ENCODE results near the gene CCNK. TPM values are rescaled to one million over a fixed set of nuclear protein-coding genes. Genes with fewer than 3 reads are reported as not detected.

The CCNK gene
- total RNA-seq, 1 donor = 28.6 TPM

GRCh38 chr14:99538733-99539132 is 57.5 kb downstream of the CCNK start:
- H2AFZ ChIP-seq (ENCODE audit: low read length) = no peak overlapping the region

GRCh38 chr14:99539491-99539890 is 58.3 kb downstream of the CCNK start:
- H3K4me3 ChIP-seq (ENCODE audit: insufficient read depth, low read length) = no peak overlapping the region
- DNase-seq (ENCODE audit: insufficient read length, low spot score, missing footprints) = no peak
- H3K4me1 ChIP-seq (ENCODE audit: insufficient read depth, low read length) = peaks cover 35% of the 10 kb centered on the region
- peaks cover 14% of the 10 kb centered on the region for H4K20me1 ChIP-seq (ENCODE audit: insufficient read depth, low read length)
- H2AFZ ChIP-seq (ENCODE audit: low read length) = no peak overlapping the region
- no peaks in the 10 kb centered on the region for H3K9me3 ChIP-seq (ENCODE audit: low read depth, low read length)
- H3K36me3 ChIP-seq (ENCODE audit: insufficient read depth, low read length) = no peaks in the 10 kb centered on the region
- no peak overlapping the region for H3K27ac ChIP-seq (ENCODE audit: low read depth, low read length)
- no peak for TF ChIP-seq CTCF (IDR thresholded peaks at IDR 0.05; ENCODE audit: extremely low read depth, low read depth, low read length)
- no peaks in the 10 kb centered on the region for H3K27me3 ChIP-seq (ENCODE audit: insufficient read depth, low read length)
- peaks cover 7% of the 10 kb centered on the region for H3K79me2 ChIP-seq (ENCODE audit: insufficient read depth, low read length)
- no peak overlapping the region for H3K4me2 ChIP-seq (ENCODE audit: insufficient read depth, low read length)

More at GRCh38 chr14:99538733-99539132, 57.5 kb downstream of the CCNK start:
- Histone ChIP-seq H4K20me1 (ENCODE audit: insufficient read depth, low read length) (peaks cover 12% of the 10 kb centered on the region), H3K27ac (ENCODE audit: low read depth, low read length) (peak overlapping the region; percentile 20), H3K4me3 (ENCODE audit: insufficient read depth, low read length) (no peak overlapping the region), H3K36me3 (ENCODE audit: insufficient read depth, low read length) (no peaks in the 10 kb centered on the region), H3K4me2 (ENCODE audit: insufficient read depth, low read length) (peak overlapping the region; percentile 41), H3K9me3 (ENCODE audit: low read depth, low read length) (no peaks in the 10 kb centered on the region), H3K4me1 (ENCODE audit: insufficient read depth, low read length) (peaks cover 37% of the 10 kb centered on the region), H3K79me2 (ENCODE audit: insufficient read depth, low read length) (peaks cover 7% of the 10 kb centered on the region), H3K27me3 (ENCODE audit: insufficient read depth, low read length) (no peaks in the 10 kb centered on the region)
- TF ChIP-seq CTCF (IDR thresholded peaks at IDR 0.05; ENCODE audit: extremely low read depth, low read depth, low read length) = no peak
- no peak for DNase-seq (ENCODE audit: insufficient read length, low spot score, missing footprints)

GRCh38 chr14:99540196-99541032 is 59.2 kb downstream of the CCNK start:
- Histone ChIP-seq H3K27me3 (ENCODE audit: insufficient read depth, low read length) (no peaks in the 10 kb centered on the region), H3K4me1 (ENCODE audit: insufficient read depth, low read length) (peaks cover 26% of the 10 kb centered on the region), H4K20me1 (ENCODE audit: insufficient read depth, low read length) (peaks cover 17% of the 10 kb centered on the region), H3K4me2 (ENCODE audit: insufficient read depth, low read length) (no peak overlapping the region), H3K79me2 (ENCODE audit: insufficient read depth, low read length) (peaks cover 7% of the 10 kb centered on the region), H3K27ac (ENCODE audit: low read depth, low read length) (no peak overlapping the region), H3K36me3 (ENCODE audit: insufficient read depth, low read length) (no peaks in the 10 kb centered on the region), H3K4me3 (ENCODE audit: insufficient read depth, low read length) (no peak overlapping the region), H3K9me3 (ENCODE audit: low read depth, low read length) (no peaks in the 10 kb centered on the region), H2AFZ (ENCODE audit: low read length) (no peak overlapping the region)
- DNase-seq (ENCODE audit: insufficient read length, low spot score, missing footprints) = peak; percentile 59
- no peak for TF ChIP-seq CTCF (IDR thresholded peaks at IDR 0.05; ENCODE audit: extremely low read depth, low read depth, low read length)

GRCh38 chr14:99541211-99541610 is 60.0 kb downstream of the CCNK start:
- H3K4me3 ChIP-seq (ENCODE audit: insufficient read depth, low read length) = no peak overlapping the region
- no peak overlapping the region for H2AFZ ChIP-seq (ENCODE audit: low read length)
- H3K27me3 ChIP-seq (ENCODE audit: insufficient read depth, low read length) = no peaks in the 10 kb centered on the region
- no peaks in the 10 kb centered on the region for H3K36me3 ChIP-seq (ENCODE audit: insufficient read depth, low read length)
- no peak for TF ChIP-seq CTCF (IDR thresholded peaks at IDR 0.05; ENCODE audit: extremely low read depth, low read depth, low read length)
- no peak overlapping the region for H3K27ac ChIP-seq (ENCODE audit: low read depth, low read length)
- H3K9me3 ChIP-seq (ENCODE audit: low read depth, low read length) = no peaks in the 10 kb centered on the region
- peaks cover 7% of the 10 kb centered on the region for H3K79me2 ChIP-seq (ENCODE audit: insufficient read depth, low read length)
- H3K4me1 ChIP-seq (ENCODE audit: insufficient read depth, low read length) = peaks cover 22% of the 10 kb centered on the region
- peak; percentile 48 for DNase-seq (ENCODE audit: insufficient read length, low spot score, missing footprints)
- no peak overlapping the region for H3K4me2 ChIP-seq (ENCODE audit: insufficient read depth, low read length)
- peaks cover 18% of the 10 kb centered on the region for H4K20me1 ChIP-seq (ENCODE audit: insufficient read depth, low read length)

All from osteoblast (primary cell).